ENCODE results near the gene CREG1. TPM values are rescaled to one million over a fixed set of nuclear protein-coding genes. Genes with fewer than 3 reads are reported as not detected.

The CREG1 gene
- total RNA-seq, 4 donors from 2014 or later = 55.4 to 115 (median 97.5) TPM

DNA sequence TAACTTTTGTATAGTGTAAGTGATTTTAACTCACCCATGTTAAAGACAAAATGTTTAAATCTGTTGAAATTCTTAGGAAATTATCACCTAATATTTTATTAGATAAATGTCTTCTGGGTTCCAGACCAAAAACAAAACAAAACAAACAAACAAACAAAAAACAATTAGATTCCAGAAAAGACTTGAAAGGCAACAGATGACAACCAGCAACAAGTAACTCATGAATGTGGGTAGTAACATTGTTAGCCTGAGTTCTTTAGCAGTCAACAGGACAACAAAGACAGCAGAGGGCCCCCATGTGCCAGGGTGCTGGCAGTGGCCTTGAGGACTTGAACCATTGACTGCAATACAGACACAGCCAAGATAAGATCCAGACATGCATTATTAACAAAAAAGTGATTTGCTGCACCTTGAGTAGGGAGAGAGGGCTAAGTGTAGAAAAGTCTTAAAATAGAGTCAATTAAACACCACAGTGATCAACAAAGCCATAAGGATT is 32.8 kb downstream of the CREG1 start:
- in situ Hi-C loops (cut with MboI; ENCODE audit: low pct_ligation_motif_present in 1 of 4, low pct_unique_long_range_greater_than_20kb in 1 of 4, low sequenced_read_pairs in 3 of 4) (no loop called here), intact Hi-C loops (cut with DNase I; ENCODE audit: low total_unique reads) (no loop called here)
- Histone ChIP-seq H3K9me3 (no peaks in the 10 kb centered on the region), H3K27me3 (no peaks in the 10 kb centered on the region), H3K4me3 (no peak overlapping the region), H3K27ac (no peak overlapping the region), H3K36me3 (no peaks in the 10 kb centered on the region), H3K4me1 (no peaks in the 10 kb centered on the region)
- TF ChIP-seq POLR2AphosphoS5 (IDR thresholded peaks at IDR 0.05) = no peak
- TF ChIP-seq, protein P1, sequence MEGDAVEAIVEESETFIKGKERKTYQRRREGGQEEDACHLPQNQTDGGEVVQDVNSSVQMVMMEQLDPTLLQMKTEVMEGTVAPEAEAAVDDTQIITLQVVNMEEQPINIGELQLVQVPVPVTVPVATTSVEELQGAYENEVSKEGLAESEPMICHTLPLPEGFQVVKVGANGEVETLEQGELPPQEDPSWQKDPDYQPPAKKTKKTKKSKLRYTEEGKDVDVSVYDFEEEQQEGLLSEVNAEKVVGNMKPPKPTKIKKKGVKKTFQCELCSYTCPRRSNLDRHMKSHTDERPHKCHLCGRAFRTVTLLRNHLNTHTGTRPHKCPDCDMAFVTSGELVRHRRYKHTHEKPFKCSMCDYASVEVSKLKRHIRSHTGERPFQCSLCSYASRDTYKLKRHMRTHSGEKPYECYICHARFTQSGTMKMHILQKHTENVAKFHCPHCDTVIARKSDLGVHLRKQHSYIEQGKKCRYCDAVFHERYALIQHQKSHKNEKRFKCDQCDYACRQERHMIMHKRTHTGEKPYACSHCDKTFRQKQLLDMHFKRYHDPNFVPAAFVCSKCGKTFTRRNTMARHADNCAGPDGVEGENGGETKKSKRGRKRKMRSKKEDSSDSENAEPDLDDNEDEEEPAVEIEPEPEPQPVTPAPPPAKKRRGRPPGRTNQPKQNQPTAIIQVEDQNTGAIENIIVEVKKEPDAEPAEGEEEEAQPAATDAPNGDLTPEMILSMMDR (IDR thresholded peaks at IDR 0.05) = no peak
- TF ChIP-seq EP300 (IDR thresholded peaks at IDR 0.05; ENCODE audit: low read depth) = no peak
- DNase-seq = no peak

DNA sequence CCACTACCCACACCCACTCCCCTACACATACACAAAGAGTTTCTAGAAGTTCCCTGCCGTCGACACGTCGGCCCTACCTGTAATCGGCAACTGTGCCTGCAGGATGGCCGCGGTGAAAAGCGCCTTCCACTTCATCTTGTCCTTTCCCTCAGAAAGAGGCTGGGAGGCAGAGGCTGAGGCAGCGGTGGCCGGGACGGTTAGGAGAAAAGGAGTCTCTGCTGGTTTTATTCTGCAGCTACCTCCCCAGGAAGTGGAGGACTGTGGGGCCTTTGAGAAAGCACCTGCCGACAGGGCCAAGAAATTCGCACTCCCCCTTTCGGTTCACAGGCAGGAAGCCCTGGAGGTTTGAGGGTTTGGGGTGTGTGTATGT is 35.2 kb downstream of the CREG1 start, which contains the start of gene CD247:
TSS of gene CD247 (minus strand) at position 199 of the 370 bp plus-strand sequence. CDS start at position 135, 64 bp downstream.
- Histone ChIP-seq H3K9me3 (no peaks in the 10 kb centered on the region), H3K36me3 (no peaks in the 10 kb centered on the region), H3K4me1 (no peaks in the 10 kb centered on the region), H3K27ac (peak within 1 kb of the TSS; percentile 28 to 47 (median 38)), H3K4me3 (peak within 1 kb of the TSS in 1 of 4 donors; percentile 28), H3K27me3 (no peaks in the 10 kb centered on the region)
- DNase-seq = peak; percentile 29
- TF ChIP-seq EP300 (IDR thresholded peaks at IDR 0.05; ENCODE audit: low read depth) (no peak), POLR2A (IDR thresholded peaks at IDR 0.05) (peak; percentile 38)
- in situ Hi-C loops (cut with MboI; ENCODE audit: low pct_ligation_motif_present in 1 of 4, low pct_unique_long_range_greater_than_20kb in 1 of 4, low sequenced_read_pairs in 3 of 4) = no loop called here
- intact Hi-C loops (cut with DNase I; ENCODE audit: low total_unique reads) = no loop called here
- WGBS, 2 donors (ENCODE audit: low coverage in 1 of 2) = 79 to 80% methylated on average over 9 to 14 of the region's 14 CpGs

DNA sequence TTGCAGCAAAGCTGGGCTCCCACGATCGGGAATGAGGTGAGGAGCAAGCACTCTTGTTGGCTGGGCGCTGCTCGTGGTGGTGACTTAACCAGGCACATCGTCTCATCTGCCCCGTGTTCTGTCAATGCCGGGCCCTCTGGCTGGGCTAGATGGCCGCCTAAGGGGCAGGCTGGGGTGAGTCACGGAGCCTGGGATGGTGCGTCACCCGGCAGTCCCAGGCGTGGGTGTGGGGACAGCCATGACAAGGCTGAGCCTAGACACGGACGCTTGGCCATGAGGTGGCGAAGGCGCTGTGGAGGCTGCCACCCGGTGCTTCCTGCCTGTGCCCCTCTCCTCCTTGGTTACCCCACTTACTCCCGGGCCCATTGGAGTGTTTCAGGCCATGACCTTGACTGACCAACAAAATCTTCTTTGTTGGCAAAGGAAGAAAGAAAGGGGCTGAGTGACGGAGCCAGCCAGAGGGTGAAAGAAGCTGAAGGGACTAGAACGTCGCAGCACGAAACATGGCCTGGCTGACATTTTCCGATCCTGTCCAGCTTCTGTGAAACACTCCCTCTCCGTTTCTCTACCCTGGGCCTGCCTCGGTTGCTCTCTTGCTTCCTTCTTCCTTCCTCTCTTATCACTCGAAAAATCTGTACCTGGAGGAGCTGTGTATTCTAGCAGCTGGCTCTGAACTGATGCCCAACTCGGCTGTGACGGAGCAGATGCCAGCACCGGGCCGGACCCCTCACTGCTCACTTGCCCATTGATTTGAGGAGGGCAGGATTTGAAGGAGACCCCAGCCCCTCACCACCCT is 35.8 kb downstream of the CREG1 start:
- DNase-seq = peak; percentile 22
- peak overlapping the region; percentile 28 to 47 (median 38) for H3K27ac ChIP-seq
- TF ChIP-seq, protein P1 (IDR thresholded peaks at IDR 0.05) = no peak
- TF ChIP-seq POLR2A (IDR thresholded peaks at IDR 0.05) = peak; percentile 22
- peak in 1 of 3 donors; percentile 8 for TF ChIP-seq POLR2AphosphoS5 (IDR thresholded peaks at IDR 0.05)
- no peak for TF ChIP-seq EP300 (IDR thresholded peaks at IDR 0.05; ENCODE audit: low read depth)
- in situ Hi-C loops (cut with MboI; ENCODE audit: low pct_ligation_motif_present in 1 of 4, low pct_unique_long_range_greater_than_20kb in 1 of 4, low sequenced_read_pairs in 3 of 4) (no loop called here), intact Hi-C loops (cut with DNase I; ENCODE audit: low total_unique reads) (no loop called here)
- H3K27me3 ChIP-seq = no peaks in the 10 kb centered on the region
- H3K4me3 ChIP-seq = peak overlapping the region in 1 of 4 donors; percentile 28
- H3K9me3 ChIP-seq = no peaks in the 10 kb centered on the region
- H3K4me1 ChIP-seq = no peaks in the 10 kb centered on the region
- no peaks in the 10 kb centered on the region for H3K36me3 ChIP-seq
- WGBS, 2 donors (ENCODE audit: low coverage in 1 of 2) = 80 to 92% methylated on average over 2 to 29 of the region's 30 CpGs

DNA sequence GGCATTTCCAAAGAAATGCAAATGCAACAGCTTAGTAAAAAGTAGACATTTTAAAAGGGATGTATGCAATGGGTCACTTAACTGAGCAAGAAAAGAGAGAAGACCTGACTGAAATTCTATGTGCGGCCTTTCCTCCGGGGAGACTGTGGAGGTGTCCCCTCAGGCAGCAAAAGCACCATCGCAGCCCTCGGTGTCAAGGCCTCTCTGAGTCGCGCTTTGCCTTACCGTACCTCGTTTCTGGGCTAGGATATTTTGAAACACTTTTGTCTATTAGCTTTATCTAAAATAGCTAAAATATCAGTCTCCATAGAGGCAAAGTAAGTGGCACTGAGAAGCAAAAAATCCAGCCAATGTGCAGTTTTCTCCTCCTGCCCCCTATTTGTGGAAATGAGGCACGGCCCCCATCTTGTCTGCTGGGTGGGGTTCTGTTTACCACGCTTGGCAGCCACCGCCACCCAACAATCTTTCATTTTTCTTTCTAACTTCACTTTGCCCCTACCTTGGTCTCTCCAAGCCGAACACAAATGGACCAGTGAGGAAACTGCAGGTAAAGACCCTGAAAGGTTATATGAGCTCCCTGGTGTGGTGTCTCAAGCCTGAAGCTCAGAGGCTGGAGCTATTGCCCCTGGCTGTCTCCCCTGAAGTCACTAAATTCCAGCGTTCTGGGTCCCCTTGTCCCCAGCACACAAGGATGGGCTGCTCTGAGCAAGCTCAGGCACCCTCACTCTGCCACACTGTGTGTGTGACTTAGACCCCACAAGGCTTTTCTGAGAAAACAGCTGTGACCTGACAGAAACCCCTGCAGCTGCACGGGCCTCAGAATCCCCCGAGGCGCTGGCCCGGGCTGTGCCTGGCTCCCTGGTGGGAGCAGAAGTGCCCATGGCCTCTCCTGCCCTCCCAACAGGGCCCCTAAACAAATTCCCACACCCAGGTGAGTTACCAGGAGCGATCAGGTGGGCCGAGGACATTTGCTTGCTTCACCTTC is 36.9 kb downstream of the CREG1 start:
- DNase-seq = no peak
- H3K36me3 ChIP-seq = no peaks in the 10 kb centered on the region
- peak overlapping the region in 2 of 4 donors; percentile 2 to 28 for H3K4me3 ChIP-seq
- intact Hi-C loops (cut with DNase I; ENCODE audit: low total_unique reads) (no loop called here), in situ Hi-C loops (cut with MboI; ENCODE audit: low pct_ligation_motif_present in 1 of 4, low pct_unique_long_range_greater_than_20kb in 1 of 4, low sequenced_read_pairs in 3 of 4) (no loop called here)
- H3K27ac ChIP-seq = peak overlapping the region in 3 of 4 donors; percentile 33 to 47 (median 42)
- no peaks in the 10 kb centered on the region for H3K27me3 ChIP-seq
- H3K9me3 ChIP-seq = no peaks in the 10 kb centered on the region
- peaks cover 0 to 7% (median 0%) of the 10 kb centered on the region in 4 donors for H3K4me1 ChIP-seq
- TF ChIP-seq, protein P1 (IDR thresholded peaks at IDR 0.05) = no peak
- TF ChIP-seq EP300 (IDR thresholded peaks at IDR 0.05; ENCODE audit: low read depth) (no peak), POLR2A (IDR thresholded peaks at IDR 0.05) (no peak), POLR2AphosphoS5 (IDR thresholded peaks at IDR 0.05) (no peak)
- WGBS, 2 donors (ENCODE audit: low coverage in 1 of 2) = 80 to 83% methylated on average over 2 to 19 of the region's 19 CpGs
